Breast epithelium (tissue), 4 donors: Measurements from ENCODE around the gene ZNF485. TPM values are rescaled to one million over a fixed set of nuclear protein-coding genes. Genes with fewer than 3 reads are reported as not detected.

Source experiments
- DNase-seq, 2 donors: peaks; one replicate each; pipeline ENCODE4 v3.0.0-alpha.2; 2019; ENCODE audit warnings: low spot score in 2 of 2
- H3K27ac ChIP-seq, 2 donors: fragments of 200-600 bp; sonication (generic) in 1 of 2; one replicate each; pipeline ENCODE4 v1.5.1; 2016 to 2019; ENCODE audit warnings: mild to moderate bottlenecking in 1 of 2
- H3K27me3 ChIP-seq, 2 donors: fragments of 200-600 bp; sonication (generic) in 1 of 2; one replicate each; pipeline versions ENCODE4 v1.5.1 to v1.6.0; 2017 to 2019; ENCODE audit warnings: control low read depth in 1 of 2, mild to moderate bottlenecking in 1 of 2
- H3K36me3 ChIP-seq: fragments of 200-600 bp; one replicate; pipeline ENCODE4 v1.5.1; 2019
- H3K4me1 ChIP-seq, 2 donors: fragments of 200-600 bp; sonication (generic); one replicate each; pipeline ENCODE4 v1.5.1; 2016 to 2019; ENCODE audit warnings: control low read depth in 1 of 2
- H3K4me3 ChIP-seq, 3 donors: fragments of 200-600 bp; sonication (generic); 1 replicate in 2 of 3; 2 replicates in 1 of 3; pipeline ENCODE4 v1.5.1; 2016 to 2019; ENCODE audit warnings: mild to moderate bottlenecking in 3 of 3, moderate library complexity in 2 of 3
- H3K9me3 ChIP-seq, 2 donors: fragments of 200-600 bp; sonication (generic) in 1 of 2; one replicate each; pipeline ENCODE4 v1.5.1; 2016 to 2019; ENCODE audit warnings: control low read depth in 1 of 2
- CTCF ChIP-seq, 3 donors: fragments of 450-650 bp; IDR thresholded peaks; one replicate each; pipeline ENCODE4 v1.5.1; 2016 to 2017; ENCODE audit warnings: antibody characterized with exemption in 3 of 3, mild to moderate bottlenecking in 3 of 3, moderate library complexity in 3 of 3
- POLR2A ChIP-seq: fragments of 450-650 bp; IDR thresholded peaks from one replicate; pipeline ENCODE4 v1.6.1; 2016; ENCODE audit warnings: antibody characterized with exemption, mild to moderate bottlenecking, moderate library complexity
- POLR2AphosphoS5 ChIP-seq, 3 donors: sonication (generic); formaldehyde crosslinking; IDR thresholded peaks; one replicate each; pipeline ENCODE4 v1.6.1; 2017; ENCODE audit warnings: antibody characterized with exemption in 3 of 3
- intact Hi-C: fragments of 100-400 bp; cut with DNase I; formaldehyde crosslinking; loops from one replicate; pipeline ENCODE4 v1.15.1; 2023; ENCODE audit warnings: low total_unique reads
- total RNA-seq, 3 donors: library from RNA; depleted of rRNA; stranded (reverse); fragments of >200 nt; gene quantifications; one replicate each; pipeline ENCODE4 v1.1.0, GENCODE V29; 2016

Gene ZNF485
- total RNA-seq, 3 donors from 2014 or later: 3.9 to 4.5 (median 4.0) TPM

- Histone ChIP-seq H3K36me3 (no peaks in the 10 kb centered on the region), H3K27me3 (no peaks in the 10 kb centered on the region), H3K4me1 (no peaks in the 10 kb centered on the region), H3K27ac (peak within 1 kb of the TSS; percentile 48 to 75), H3K4me3 (peak within 1 kb of the TSS; percentile 56 to 83 (median 77)), H3K9me3 (no peaks in the 10 kb centered on the region)
- intact Hi-C loops: no loop called here
- TF ChIP-seq CTCF (IDR thresholded peaks at IDR 0.05) (no peak), POLR2AphosphoS5 (IDR thresholded peaks at IDR 0.05) (peak in 2 of 3 donors; percentile 63 to 64)
- DNase-seq: peak; percentile 74 to 79
Observed at GRCh38 chr10:43574001-43574892, 32.0 kb upstream of the ZNF485 start, which contains the start of gene ZNF239. TSS of gene ZNF239 (minus strand) at chr10:43574616. CDS start at chr10:43558079, 16,537 bp downstream.

GRCh38 chr10:43574906-43575305 lies 31.3 kb upstream of the ZNF485 start:
- peak overlapping the region; percentile 56 to 83 (median 77) for H3K4me3 ChIP-seq
- no peaks in the 10 kb centered on the region for H3K9me3 ChIP-seq
- intact Hi-C loops: no loop called here
- H3K4me1 ChIP-seq: no peaks in the 10 kb centered on the region
- no peak for DNase-seq
- no peaks in the 10 kb centered on the region for H3K36me3 ChIP-seq
- H3K27me3 ChIP-seq: no peaks in the 10 kb centered on the region
- peak overlapping the region in 1 of 2 donors; percentile 75 for H3K27ac ChIP-seq
- TF ChIP-seq POLR2A: no peak
- no peak for TF ChIP-seq POLR2AphosphoS5 (IDR thresholded peaks at IDR 0.05)
- no peak for TF ChIP-seq CTCF (IDR thresholded peaks at IDR 0.05)

- Histone ChIP-seq H3K36me3 (no peaks in the 10 kb centered on the region), H3K27ac (no peak overlapping the region), H3K4me3 (no peak overlapping the region), H3K4me1 (no peaks in the 10 kb centered on the region), H3K27me3 (no peaks in the 10 kb centered on the region), H3K9me3 (no peaks in the 10 kb centered on the region)
- intact Hi-C loops: no loop called here
- no peak for DNase-seq
- TF ChIP-seq CTCF (IDR thresholded peaks at IDR 0.05): no peak
Observed at GRCh38 chr10:43576062-43576461, 30.2 kb upstream of the ZNF485 start.

GRCh38 chr10:43576580-43576979 lies 29.7 kb upstream of the ZNF485 start:
- intact Hi-C loops: no loop called here
- Histone ChIP-seq H3K27ac (no peak overlapping the region), H3K9me3 (no peaks in the 10 kb centered on the region), H3K4me3 (no peak overlapping the region), H3K36me3 (no peaks in the 10 kb centered on the region), H3K27me3 (no peaks in the 10 kb centered on the region), H3K4me1 (no peaks in the 10 kb centered on the region)
- DNase-seq: no peak
- TF ChIP-seq CTCF (IDR thresholded peaks at IDR 0.05) (no peak), POLR2A (no peak), POLR2AphosphoS5 (IDR thresholded peaks at IDR 0.05) (no peak)

GRCh38 chr10:43584051-43584450 lies 22.2 kb upstream of the ZNF485 start:
- TF ChIP-seq POLR2AphosphoS5 (IDR thresholded peaks at IDR 0.05) (no peak), POLR2A (no peak), CTCF (IDR thresholded peaks at IDR 0.05) (no peak)
- DNase-seq: no peak
- no peaks in the 10 kb centered on the region for H3K36me3 ChIP-seq
- H3K27me3 ChIP-seq: no peaks in the 10 kb centered on the region
- H3K27ac ChIP-seq: no peak overlapping the region
- intact Hi-C loops: no loop called here
- no peaks in the 10 kb centered on the region for H3K9me3 ChIP-seq
- no peaks in the 10 kb centered on the region for H3K4me1 ChIP-seq
- no peak overlapping the region for H3K4me3 ChIP-seq
